WTC11 (cell line): ENCODE data around the gene TRAPPC3.

Experiments
- AFF4 ChIP-seq: sonication (generic); formaldehyde crosslinking; IDR thresholded peaks from 2 replicates; pipeline ENCODE4 v1.8.1; 2023; ENCODE audit warnings: mild to moderate bottlenecking, missing genetic modification reagents, borderline replicate concordance
- ATF3 ChIP-seq: sonication (generic); formaldehyde crosslinking; conservative IDR thresholded peaks from 2 replicates; pipeline ENCODE4 v1.8.1; 2022; ENCODE audit warnings: mild to moderate bottlenecking, missing genetic modification reagents
- CTCF ChIP-seq: fragments of 200-600 bp; IDR thresholded peaks from 2 replicates; pipeline ENCODE4 v1.8.0; 2022; ENCODE audit warnings: antibody characterized with exemption
- E2F5 ChIP-seq: sonication (generic); formaldehyde crosslinking; IDR thresholded peaks from 2 replicates; pipeline ENCODE4 v1.8.1; 2022; ENCODE audit warnings: mild to moderate bottlenecking, moderate library complexity, missing genetic modification reagents
- ELF4 ChIP-seq: sonication (generic); formaldehyde crosslinking; IDR thresholded peaks from 2 replicates; pipeline ENCODE4 v1.8.1; 2022; ENCODE audit warnings: low read depth, mild to moderate bottlenecking, moderate library complexity, missing genetic modification reagents
- KAT7 ChIP-seq: sonication (generic); formaldehyde crosslinking; IDR thresholded peaks from 2 replicates; pipeline ENCODE4 v1.8.1; 2023; ENCODE audit warnings: missing genetic modification reagents, mild to moderate bottlenecking, borderline replicate concordance
- NR2C2 ChIP-seq: sonication (generic); formaldehyde crosslinking; IDR thresholded peaks from 2 replicates; pipeline ENCODE4 v1.8.0; 2022; ENCODE audit warnings: mild to moderate bottlenecking, missing genetic modification reagents
- SMAD3 ChIP-seq: sonication (generic); formaldehyde crosslinking; IDR thresholded peaks from 2 replicates; pipeline ENCODE4 v1.8.0; 2022; ENCODE audit warnings: missing genetic modification reagents, mild to moderate bottlenecking, borderline replicate concordance
- SP1 ChIP-seq: sonication (generic); formaldehyde crosslinking; conservative IDR thresholded peaks from 2 replicates; pipeline ENCODE4 v1.8.1; 2022; ENCODE audit warnings: missing genetic modification reagents
- ZNF281 ChIP-seq: sonication (generic); formaldehyde crosslinking; IDR thresholded peaks from 2 replicates; pipeline ENCODE4 v1.8.0; 2023; ENCODE audit warnings: mild to moderate bottlenecking, missing genetic modification reagents
- ZNF423 ChIP-seq: fragments of 250-450 bp; sonication (Bioruptor Pico); IDR thresholded peaks from 2 replicates; pipeline ENCODE4 v2.1.2; 2022; ENCODE audit warnings: mild to moderate bottlenecking, moderate library complexity
- ZNF512 ChIP-seq: sonication (generic); formaldehyde crosslinking; IDR thresholded peaks from 2 replicates; pipeline ENCODE4 v1.8.1; 2022; ENCODE audit warnings: missing genetic modification reagents, borderline replicate concordance

GRCh38 chr1:36115200-36115669, 34.1 kb downstream of the TRAPPC3 start:
- no peak for TF ChIP-seq CTCF
- TF ChIP-seq ELF4: no peak
- no peak for TF ChIP-seq E2F5 (CRISPR knock-in tag)
- no peak for TF ChIP-seq ZNF512 (CRISPR knock-in tag)
- no peak for TF ChIP-seq SP1
- TF ChIP-seq ATF3: no peak
- TF ChIP-seq ZNF423 (CRISPR knock-in tag): no peak
- no peak for TF ChIP-seq ZNF281 (CRISPR knock-in tag)
- no peak for TF ChIP-seq AFF4 (CRISPR knock-in tag)
- TF ChIP-seq NR2C2: no peak
- no peak for TF ChIP-seq KAT7 (CRISPR knock-in tag)
- no peak for TF ChIP-seq SMAD3
